SK-N-SH (cell line): ENCODE data around the gene NKAIN4. TPM values are rescaled to one million over a fixed set of nuclear protein-coding genes. Genes with fewer than 3 reads are reported as not detected.

ENCODE experiments used
- CTCF ChIA-PET: fragments of 300-600, 350-600 bp; formaldehyde crosslinking; extraction: SDS; loops from one replicate; lab custom pipeline; 2021; lab: Yijun Ruan, JAX
- POLR2A ChIA-PET: fragments of 350-600 bp; sonication (Branson Sonifier 250); formaldehyde crosslinking; extraction: SDS; loops from one replicate; lab custom pipeline; 2020; ENCODE audit warnings: antibody characterized with exemption, inconsistent platforms; lab: Yijun Ruan, JAX
- DNase-seq: peaks from one replicate; pipeline ENCODE4 v3.0.0; 2012
- H2AFZ ChIP-seq: fragments of 200-600 bp; sonication (generic); 2 replicates; pipeline ENCODE4 v1.8.1; 2016; ENCODE audit warnings: antibody characterized with exemption, mild to moderate bottlenecking, low read depth
- H3F3A ChIP-seq: fragments of 200-600 bp; sonication (generic); replicated peaks from 2 replicates; pipeline ENCODE3; 2016; ENCODE audit warnings: antibody characterized with exemption, mild to moderate bottlenecking; ENCODE audit not compliant: insufficient read depth
- H3K27ac ChIP-seq, 2 experiments: fragments of 200-500 bp in 1 of 2; fragments of 200-600 bp in 1 of 2; sonication (Bioruptor generic) in 1 of 2; sonication (generic), shearing (Covaris generic) in 1 of 2; 2 replicates each; pipeline versions ENCODE4 v1.5.1 to v1.6.1; 2014 to 2016; ENCODE audit warnings: low read depth in 2 of 2, inconsistent platforms in 1 of 2, low read length in 1 of 2, mild to moderate bottlenecking in 1 of 2, mixed read lengths in 1 of 2
- H3K27me3 ChIP-seq: fragments of 200-600 bp; sonication (generic), shearing (Covaris generic); 2 replicates; pipeline ENCODE4 v1.6.1; 2016; ENCODE audit warnings: mixed run types; ENCODE audit not compliant: insufficient read depth
- H3K36me3 ChIP-seq, 2 experiments: fragments of 200-500 bp in 1 of 2; fragments of 200-600 bp in 1 of 2; sonication (Bioruptor generic) in 1 of 2; sonication (generic) in 1 of 2; replicated peaks in 1 of 2; 2 replicates each; pipeline versions ENCODE3 to v1.5.1; 2014 to 2016; ENCODE audit warnings: low read length in 1 of 2, mild to moderate bottlenecking in 1 of 2; ENCODE audit not compliant: insufficient read depth in 2 of 2, control insufficient read depth in 1 of 2
- H3K4me1 ChIP-seq, 2 experiments: fragments of 200-500 bp in 1 of 2; fragments of 200-600 bp in 1 of 2; sonication (Bioruptor generic) in 1 of 2; sonication (generic), shearing (Covaris generic) in 1 of 2; 2 replicates each; pipeline versions ENCODE4 v1.5.1 to v1.6.1; 2014 to 2016; ENCODE audit warnings: low read depth in 1 of 2, low read length in 1 of 2, mixed run types in 1 of 2; ENCODE audit not compliant: insufficient read depth in 2 of 2, control insufficient read depth in 1 of 2
- H3K4me2 ChIP-seq: fragments of 200-600 bp; sonication (generic), shearing (Covaris generic); 2 replicates; pipeline ENCODE4 v1.6.1; 2017; ENCODE audit warnings: mixed run types
- H3K4me3 ChIP-seq, 2 experiments: fragments of 200-500 bp in 1 of 2; fragments of 200-600 bp in 1 of 2; sonication (Bioruptor generic) in 1 of 2; sonication (generic), shearing (Covaris generic) in 1 of 2; 2 replicates each; pipeline versions ENCODE4 v1.5.1 to v1.8.1; 2014 to 2016; ENCODE audit warnings: low read depth in 2 of 2, inconsistent platforms in 1 of 2, low read length in 1 of 2, mild to moderate bottlenecking in 1 of 2, mixed read lengths in 1 of 2, moderate library complexity in 1 of 2
- H3K79me2 ChIP-seq: fragments of 200-600 bp; sonication (generic); 2 replicates; pipeline ENCODE4 v1.8.1; 2017; ENCODE audit warnings: mild to moderate bottlenecking; ENCODE audit not compliant: insufficient read depth
- H3K9ac ChIP-seq: fragments of 200-600 bp; sonication (generic); 2 replicates; pipeline ENCODE4 v1.6.1; 2017; ENCODE audit warnings: mixed run types
- H3K9me2 ChIP-seq: fragments of 200-600 bp; sonication (generic); 2 replicates; pipeline ENCODE4 v1.6.1; 2017; ENCODE audit warnings: mixed run types
- H3K9me3 ChIP-seq: fragments of 200-600 bp; sonication (generic); 2 replicates; pipeline ENCODE4 v1.6.1; 2017; ENCODE audit warnings: mixed run types, mild to moderate bottlenecking, moderate library complexity
- H4K20me1 ChIP-seq: fragments of 200-600 bp; sonication (generic); 2 replicates; pipeline ENCODE4 v1.6.1; 2017; ENCODE audit warnings: mild to moderate bottlenecking, mixed run types; ENCODE audit not compliant: insufficient read depth
- CHD2 ChIP-seq: fragments of 150-350 bp; IDR thresholded peaks from 2 replicates; pipeline ENCODE4 v1.6.1; 2018; ENCODE audit warnings: low read length; ENCODE audit not compliant: partially characterized antibody
- CTCF ChIP-seq: fragments of 200-600 bp; sonication (generic); IDR thresholded peaks from 2 replicates; pipeline ENCODE4 v1.6.1; 2017; ENCODE audit warnings: antibody characterized with exemption, mild to moderate bottlenecking, moderate library complexity
- ELF1 ChIP-seq: IDR thresholded peaks from 2 replicates; pipeline ENCODE4 v1.4.0; 2012
- FOSL2 ChIP-seq: IDR thresholded peaks from 2 replicates; pipeline ENCODE4 v1.4.0; 2012; ENCODE audit warnings: low read depth, mild to moderate bottlenecking, moderate library complexity, borderline replicate concordance
- NRF1 ChIP-seq: IDR thresholded peaks from 2 replicates; pipeline ENCODE4 v1.6.1; 2012; ENCODE audit warnings: low read depth, mild to moderate bottlenecking, low read length
- POLR2AphosphoS5 ChIP-seq: IDR thresholded peaks from 2 replicates; pipeline ENCODE4 v1.6.1; 2012; ENCODE audit warnings: low read depth, low read length
- RAD21 ChIP-seq: IDR thresholded peaks from 2 replicates; pipeline ENCODE4 v1.6.1; 2012; ENCODE audit warnings: mild to moderate bottlenecking, low read length
- RFX5 ChIP-seq: IDR thresholded peaks from 2 replicates; pipeline ENCODE4 v1.6.1; 2012; ENCODE audit warnings: mild to moderate bottlenecking, improper control_type of control experiment, low read length
- RXRA ChIP-seq: IDR thresholded peaks from 2 replicates; pipeline ENCODE4 v1.4.0; 2012; ENCODE audit warnings: low read depth, mild to moderate bottlenecking, borderline replicate concordance
- SMC3 ChIP-seq: IDR thresholded peaks from 2 replicates; pipeline ENCODE4 v1.6.1; 2012; ENCODE audit warnings: low read depth, low read length, improper control_type of control experiment
- TCF12 ChIP-seq: IDR thresholded peaks from 2 replicates; pipeline ENCODE4 v1.4.0; 2012
- TEAD4 ChIP-seq: IDR thresholded peaks from 2 replicates; pipeline ENCODE4 v1.4.0; 2012; ENCODE audit warnings: mild to moderate bottlenecking, borderline replicate concordance; ENCODE audit not compliant: insufficient read depth
- ZBTB33 ChIP-seq: IDR thresholded peaks from 2 replicates; pipeline ENCODE4 v1.4.0; 2012; ENCODE audit warnings: low read depth, borderline replicate concordance
- WGBS: methylation state at CpG from one replicate; pipeline ENCODE4 v1.1.6; 2017; ENCODE audit warnings: low lambda C conversion rate; 5-methylcytosine and 5-hydroxymethylcytosine counted together
- polyA plus RNA-seq, 3 experiments: library from polyadenylated mRNA; depleted of rRNA; stranded (reverse); fragments of >200 nt; gene quantifications; 2 replicates each; pipeline ENCODE4 v1.2.3, GENCODE V29; 2012

NKAIN4 gene
- polyA plus RNA-seq, 1 of the 3 experiments (the other 2 are of a cell fraction): not detected

- ChIA-PET POLR2A (interaction anchor here (1.3 kb wide), 1 partner anchor 8 kb away, joined by 4 read pairs; the partner anchor contains the start of gene ARFGAP1), CTCF (interaction anchor here (0.9 to 3.4 kb wide), 9 partner anchors 8 to 100 kb away, joined by 3 to 14 read pairs (median 4); partner anchors contain the start of gene ARFGAP1)
- peaks cover 26% of the 10 kb centered on the region for H4K20me1 ChIP-seq
- no peak overlapping the region for H2AFZ ChIP-seq
- peak; percentile 61 for DNase-seq
- H3K27me3 ChIP-seq: no peaks in the 10 kb centered on the region
- no peak overlapping the region for H3K27ac ChIP-seq
- H3F3A ChIP-seq: no peaks in the 10 kb centered on the region
- no peak overlapping the region; a peak in 1 of 4 replicates for H3K4me3 ChIP-seq
- H3K9ac ChIP-seq: no peak overlapping the region
- no peaks in the 10 kb centered on the region for H3K4me1 ChIP-seq
- H3K9me3 ChIP-seq: no peaks in the 10 kb centered on the region
- no peak overlapping the region for H3K4me2 ChIP-seq
- H3K36me3 ChIP-seq: peaks cover 19 to 93% of the 10 kb centered on the region in 2 experiments
- TF ChIP-seq ELF1 (no peak), RAD21 (no peak), POLR2AphosphoS5 (no peak), CTCF (peak; percentile 33), FOSL2 (no peak), RXRA (no peak), TEAD4 (no peak), ZBTB33 (no peak)
- whole genome bisulfite sequencing: 84% methylated on average over 14 of the region's 19 CpGs
- peaks cover 27% of the 10 kb centered on the region for H3K79me2 ChIP-seq
- H3K9me2 ChIP-seq: no peaks in the 10 kb centered on the region
Observed at GRCh38 chr20:63280929-63281545, 26.8 kb upstream of the NKAIN4 start.

GRCh38 chr20:63280371-63280770 lies 26.1 kb upstream of the NKAIN4 start:
- Histone ChIP-seq H3K9me2 (no peaks in the 10 kb centered on the region), H3K4me2 (no peak overlapping the region), H3K27ac (no peak overlapping the region), H3F3A (no peaks in the 10 kb centered on the region), H3K4me3 (no peak overlapping the region), H3K36me3 (peaks cover 19 to 90% of the 10 kb centered on the region in 2 experiments), H3K27me3 (no peaks in the 10 kb centered on the region), H4K20me1 (peaks cover 33% of the 10 kb centered on the region), H3K79me2 (peaks cover 34% of the 10 kb centered on the region), H3K9me3 (no peaks in the 10 kb centered on the region), H3K9ac (no peak overlapping the region), H2AFZ (no peak overlapping the region)
- ChIA-PET CTCF (interaction anchor here (0.6 to 3.4 kb wide), 8 partner anchors 8 to 200 kb away, joined by 3 to 14 read pairs (median 4); partner anchors contain the start of genes ARFGAP1 and NKAIN4), POLR2A (no interaction called here)
- no peak for DNase-seq
- 93% methylated on average over 6 of the region's 6 CpGs for WGBS
- TF ChIP-seq NRF1: no peak
- TF ChIP-seq RFX5: no peak
- TF ChIP-seq CHD2: no peak
- TF ChIP-seq TCF12: no peak
- TF ChIP-seq SMC3: no peak
- TF ChIP-seq RXRA: no peak
- TF ChIP-seq, all 33 proteins: peak for 0
- no peaks in the 10 kb centered on the region for H3K4me1 ChIP-seq
